HAP-1 (cell line): ENCODE measurements around the gene TRIM69.

Experiments
- DNase-seq, 2 experiments: peaks; one replicate each; pipeline ENCODE4 v3.0.0-alpha.2; 2016 to 2020; ENCODE audit warnings: low spot score in 2 of 2
- H3K27me3 ChIP-seq: fragments of 250-450 bp; sonication (Bioruptor Pico); 2 replicates; pipeline ENCODE4 v1.5.1; 2020; ENCODE audit warnings: low read depth, mild to moderate bottlenecking, moderate library complexity
- H3K36me3 ChIP-seq: fragments of 250-450 bp; sonication (Bioruptor Pico); replicated peaks from 2 replicates; pipeline ENCODE4 v1.5.1; 2020; ENCODE audit warnings: mild to moderate bottlenecking
- H3K4me1 ChIP-seq: fragments of 250-450 bp; sonication (Bioruptor Pico); 2 replicates; pipeline ENCODE4 v1.5.1; 2020; ENCODE audit warnings: mild to moderate bottlenecking
- H3K4me3 ChIP-seq: fragments of 250-450 bp; sonication (Bioruptor Pico); 2 replicates; pipeline ENCODE4 v1.5.1; 2020; ENCODE audit warnings: mild to moderate bottlenecking, moderate library complexity
- H3K9me3 ChIP-seq: fragments of 250-450 bp; sonication (Bioruptor Pico); 2 replicates; pipeline ENCODE4 v1.5.1; 2020; ENCODE audit warnings: mild to moderate bottlenecking, moderate library complexity
- in situ Hi-C: fragments of 300-500 bp; cut with MboI; formaldehyde crosslinking; loops from 3 replicates; pipeline ENCODE4 v1.14.3; 2020; ENCODE audit warnings: low sequenced_read_pairs, inconsistent platforms, mixed read lengths

Gene TRIM69

DNA sequence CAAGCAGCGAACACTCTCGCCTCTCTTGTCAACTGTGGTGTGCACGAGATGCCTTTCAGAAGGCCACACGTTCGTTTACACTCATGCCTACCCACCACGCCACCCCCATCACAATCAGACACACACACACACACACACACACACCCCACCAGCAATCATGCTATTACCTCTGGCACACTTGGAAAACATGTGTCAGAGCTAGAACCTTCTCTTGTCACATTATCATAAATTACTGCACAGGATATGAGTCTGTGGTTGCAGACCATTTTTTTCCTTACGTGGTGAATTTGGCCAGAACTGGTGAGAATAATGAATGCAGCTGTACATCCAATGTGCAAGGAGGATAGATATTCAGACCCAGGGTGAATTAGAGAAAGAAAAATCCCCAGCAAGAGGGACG is 52.4 kb downstream of the TRIM69 start:
- in situ Hi-C loops = no loop called here
- no peaks in the 10 kb centered on the region for H3K36me3 ChIP-seq
- DNase-seq = no peak
- H3K9me3 ChIP-seq = no peaks in the 10 kb centered on the region
- H3K4me3 ChIP-seq = no peak overlapping the region
- no peaks in the 10 kb centered on the region for H3K27me3 ChIP-seq
- peaks cover 4% of the 10 kb centered on the region; the same call in 1 of the 2 replicates for H3K4me1 ChIP-seq

GRCh38 chr15:44790215-44790614 is 53.9 kb downstream of the TRIM69 start:
- in situ Hi-C loops = no loop called here
- Histone ChIP-seq H3K4me3 (no peak overlapping the region), H3K9me3 (no peaks in the 10 kb centered on the region), H3K36me3 (no peaks in the 10 kb centered on the region), H3K4me1 (no peaks in the 10 kb centered on the region), H3K27me3 (no peaks in the 10 kb centered on the region)
- no peak for DNase-seq

DNA sequence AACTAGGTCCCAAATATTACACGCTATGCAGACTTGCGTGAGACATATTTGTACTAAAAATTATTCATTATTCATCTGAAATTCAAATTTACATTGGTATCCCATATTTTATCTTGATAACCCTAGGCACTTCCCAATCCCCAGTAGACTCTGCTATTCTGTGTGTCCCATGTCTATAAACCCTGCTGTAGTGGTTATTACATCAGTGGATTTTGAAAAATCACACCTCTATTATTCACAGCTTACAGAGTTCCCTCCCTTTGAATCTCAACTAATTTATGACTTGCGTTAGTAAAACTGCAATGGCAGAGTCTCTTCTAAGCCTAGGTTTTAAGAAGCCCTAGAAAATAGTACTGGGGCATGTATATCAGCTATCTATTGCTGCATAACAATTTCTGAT is 54.3 kb downstream of the TRIM69 start:
- Histone ChIP-seq H3K36me3 (no peaks in the 10 kb centered on the region), H3K9me3 (no peaks in the 10 kb centered on the region), H3K4me3 (no peak overlapping the region), H3K27me3 (no peaks in the 10 kb centered on the region), H3K4me1 (no peaks in the 10 kb centered on the region)
- in situ Hi-C loops = no loop called here
- DNase-seq = no peak

GRCh38 chr15:44792715-44793114 is 56.4 kb downstream of the TRIM69 start:
- H3K9me3 ChIP-seq = no peaks in the 10 kb centered on the region
- H3K36me3 ChIP-seq = no peaks in the 10 kb centered on the region
- H3K4me3 ChIP-seq = no peak overlapping the region
- in situ Hi-C loops = no loop called here
- DNase-seq = no peak
- H3K27me3 ChIP-seq = peaks cover 3% of the 10 kb centered on the region; the same call in 1 of the 2 replicates
- H3K4me1 ChIP-seq = no peaks in the 10 kb centered on the region

DNA sequence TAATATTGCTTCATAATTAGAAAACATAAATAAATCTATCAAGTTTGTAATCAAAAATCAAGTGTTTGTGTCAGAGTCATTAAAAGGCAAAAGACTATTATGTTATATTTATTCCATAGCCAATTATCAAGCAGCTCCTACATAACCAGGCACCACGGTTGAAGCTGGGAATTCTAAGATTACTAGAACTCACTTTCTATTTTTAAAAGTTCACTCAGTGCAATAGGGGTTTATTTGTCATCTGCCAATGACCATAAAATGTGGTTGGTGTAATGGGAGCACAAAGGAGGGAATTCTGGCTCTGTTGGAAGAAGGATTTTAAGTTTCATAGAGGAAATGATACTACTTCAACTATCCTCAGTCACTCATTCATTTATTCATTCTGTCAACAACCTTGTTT is 57.7 kb downstream of the TRIM69 start:
- in situ Hi-C loops = no loop called here
- DNase-seq = no peak

GRCh38 chr15:44796508-44796907 is 60.2 kb downstream of the TRIM69 start:
- no peak for DNase-seq
- in situ Hi-C loops = no loop called here
- no peaks in the 10 kb centered on the region for H3K4me1 ChIP-seq
- H3K36me3 ChIP-seq = no peaks in the 10 kb centered on the region
- peaks cover 4% of the 10 kb centered on the region for H3K27me3 ChIP-seq
- no peaks in the 10 kb centered on the region for H3K9me3 ChIP-seq
- no peak overlapping the region for H3K4me3 ChIP-seq

More for the DNA sequence above, 57.7 kb downstream of the TRIM69 start:
- Histone ChIP-seq H3K4me1 (no peaks in the 10 kb centered on the region), H3K4me3 (no peak overlapping the region), H3K36me3 (no peaks in the 10 kb centered on the region), H3K27me3 (peaks cover 3% of the 10 kb centered on the region), H3K9me3 (no peaks in the 10 kb centered on the region)

GRCh38 chr15:44798826-44799225 is 62.5 kb downstream of the TRIM69 start:
- Histone ChIP-seq H3K36me3 (no peaks in the 10 kb centered on the region), H3K4me3 (no peak overlapping the region), H3K27me3 (peaks cover 6% of the 10 kb centered on the region), H3K9me3 (no peaks in the 10 kb centered on the region), H3K4me1 (no peaks in the 10 kb centered on the region)
- no peak for DNase-seq
- in situ Hi-C loops = no loop called here

DNA sequence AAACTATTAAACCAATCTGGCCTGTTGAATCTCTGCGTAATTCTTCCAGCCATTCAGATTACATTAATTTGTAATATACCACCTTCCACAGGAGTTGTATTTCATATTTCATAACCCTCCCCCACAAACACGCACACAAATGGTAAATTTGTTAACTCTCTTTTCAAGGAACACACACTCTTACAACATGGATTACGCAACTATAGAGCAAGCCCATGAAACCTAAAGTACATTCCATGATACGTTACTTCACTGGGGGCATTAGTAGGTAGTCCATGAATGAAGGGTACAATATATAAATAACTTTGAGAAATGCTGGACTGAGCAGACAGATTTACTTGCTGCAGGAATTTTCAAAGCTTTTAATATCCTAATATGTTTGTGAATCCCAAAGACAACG is 65.0 kb downstream of the TRIM69 start:
- no peaks in the 10 kb centered on the region for H3K9me3 ChIP-seq
- no peaks in the 10 kb centered on the region for H3K4me1 ChIP-seq
- H3K4me3 ChIP-seq = no peak overlapping the region
- peaks cover 5% of the 10 kb centered on the region for H3K27me3 ChIP-seq
- no peaks in the 10 kb centered on the region for H3K36me3 ChIP-seq
- in situ Hi-C loops = no loop called here
- DNase-seq = no peak

- Histone ChIP-seq H3K4me3 (no peak overlapping the region), H3K36me3 (no peaks in the 10 kb centered on the region), H3K27me3 (peaks cover 3% of the 10 kb centered on the region), H3K9me3 (no peaks in the 10 kb centered on the region), H3K4me1 (no peaks in the 10 kb centered on the region)
- in situ Hi-C loops = no loop called here
- no peak for DNase-seq
These were observed 65.5 kb downstream of the TRIM69 start for GRCh38 chr15:44801797-44802196.

DNA sequence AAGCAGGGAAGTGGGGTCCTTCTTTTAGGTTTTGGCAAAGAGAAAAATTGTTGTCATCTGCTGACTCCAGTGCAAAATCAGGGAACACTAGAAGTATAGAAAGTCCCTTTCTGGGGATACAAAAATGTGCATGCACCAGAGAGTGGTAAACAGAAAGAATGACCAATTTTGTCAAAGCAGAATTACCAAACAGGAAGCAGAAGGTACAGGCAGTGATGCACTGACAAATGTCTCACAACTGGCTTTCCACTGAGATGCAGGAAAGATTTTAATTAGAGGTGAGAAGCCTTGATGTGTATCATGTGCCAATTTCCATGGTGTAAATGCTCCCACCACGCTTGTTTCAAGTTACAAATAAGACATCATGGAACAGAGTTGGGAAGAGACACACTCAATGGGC is 66.0 kb downstream of the TRIM69 start:
- DNase-seq = no peak
- H3K4me3 ChIP-seq = no peak overlapping the region
- H3K4me1 ChIP-seq = no peaks in the 10 kb centered on the region
- peaks cover 3% of the 10 kb centered on the region for H3K27me3 ChIP-seq
- in situ Hi-C loops = no loop called here
- H3K9me3 ChIP-seq = no peaks in the 10 kb centered on the region
- no peaks in the 10 kb centered on the region for H3K36me3 ChIP-seq

- in situ Hi-C loops = no loop called here
- Histone ChIP-seq H3K4me3 (no peak overlapping the region), H3K36me3 (no peaks in the 10 kb centered on the region), H3K9me3 (no peaks in the 10 kb centered on the region), H3K27me3 (peaks cover 6% of the 10 kb centered on the region; the same call in 1 of the 2 replicates), H3K4me1 (no peaks in the 10 kb centered on the region)
- DNase-seq = no peak
These were observed 68.1 kb downstream of the TRIM69 start for GRCh38 chr15:44804298-44805046.

DNA sequence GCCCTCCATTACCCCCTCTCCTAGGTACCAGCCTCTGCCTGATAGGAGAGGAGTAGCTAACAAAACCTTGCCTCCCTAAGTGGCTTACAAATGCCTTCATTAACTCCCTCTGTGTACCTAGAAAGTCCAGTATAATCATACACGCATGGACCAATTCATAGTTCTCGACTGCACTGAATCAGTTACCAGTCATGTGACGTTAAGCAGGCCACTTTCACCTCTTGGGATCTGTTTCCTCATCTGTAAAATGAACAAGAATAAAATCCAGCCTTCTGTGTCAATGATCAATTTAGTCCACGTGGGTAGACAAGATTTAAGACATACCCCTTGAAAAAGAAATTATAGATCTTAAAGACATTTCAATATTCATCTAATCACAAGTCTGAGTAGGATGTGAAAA is 72.2 kb downstream of the TRIM69 start:
- no peak for DNase-seq
- H3K36me3 ChIP-seq = no peaks in the 10 kb centered on the region
- in situ Hi-C loops = no loop called here
- H3K4me1 ChIP-seq = no peaks in the 10 kb centered on the region
- no peaks in the 10 kb centered on the region for H3K9me3 ChIP-seq
- H3K27me3 ChIP-seq = 0 out of 2 replicates have a peak, but pooled peaks cover 3% of the 10 kb centered on the region
- H3K4me3 ChIP-seq = no peak overlapping the region

- Histone ChIP-seq H3K9me3 (no peaks in the 10 kb centered on the region), H3K4me1 (no peaks in the 10 kb centered on the region), H3K27me3 (peaks cover 5% of the 10 kb centered on the region; the same call in 1 of the 2 replicates), H3K36me3 (no peaks in the 10 kb centered on the region), H3K4me3 (no peak overlapping the region)
- no peak for DNase-seq
- in situ Hi-C loops = no loop called here
These were observed 73.9 kb downstream of the TRIM69 start for GRCh38 chr15:44810237-44810636.

DNA sequence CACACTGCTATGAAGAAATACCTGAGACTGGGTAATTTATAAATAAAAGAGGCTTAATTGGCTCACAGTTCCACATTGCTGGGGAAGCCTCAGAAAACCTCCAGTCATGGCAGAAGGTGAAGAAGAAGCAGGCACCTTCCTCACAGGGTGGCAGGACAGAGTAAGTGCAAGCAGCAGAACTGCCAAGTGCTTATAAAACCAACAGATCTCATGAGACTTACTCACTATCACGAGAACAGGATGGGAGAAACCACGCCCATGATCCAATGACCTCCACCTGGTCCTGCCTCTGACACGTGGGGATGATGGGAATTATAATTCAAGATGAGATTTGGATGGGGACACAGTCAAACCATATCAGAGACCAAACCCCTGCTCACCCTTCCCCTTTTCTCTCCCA is 75.0 kb downstream of the TRIM69 start:
- no peak for DNase-seq

More for the DNA sequence above, 75.0 kb downstream of the TRIM69 start:
- H3K9me3 ChIP-seq = no peaks in the 10 kb centered on the region
- H3K4me3 ChIP-seq = no peak overlapping the region
- H3K36me3 ChIP-seq = no peaks in the 10 kb centered on the region
- peaks cover 5% of the 10 kb centered on the region; the same call in 1 of the 2 replicates for H3K27me3 ChIP-seq
- no peaks in the 10 kb centered on the region for H3K4me1 ChIP-seq
- in situ Hi-C loops = no loop called here
